HepG2 (cell line): ENCODE results near the gene CCT6A. TPM values are rescaled to one million over a fixed set of nuclear protein-coding genes. Genes with fewer than 3 reads are reported as not detected.

Experiments
- AHDC1 ChIP-seq: sonication (generic); formaldehyde crosslinking; IDR thresholded peaks from 2 replicates; pipeline ENCODE4 v1.5.1; 2020; ENCODE audit warnings: mild to moderate bottlenecking, missing genetic modification reagents, borderline replicate concordance
- ATF1 ChIP-seq: IDR thresholded peaks from 2 replicates; pipeline ENCODE4 v1.6.1; 2016; ENCODE audit warnings: mild to moderate bottlenecking, control low read depth
- NBN ChIP-seq: fragments of 450-650 bp; conservative IDR thresholded peaks from 2 replicates; pipeline ENCODE4 v1.6.1; 2017
- NCOA2 ChIP-seq: sonication (generic); formaldehyde crosslinking; IDR thresholded peaks from 2 replicates; pipeline ENCODE4 v1.8.0; 2022; ENCODE audit warnings: inconsistent platforms
- SP1 ChIP-seq, 2 experiments: fragments of 450-650 bp in 1 of 2; sonication (generic) in 1 of 2; formaldehyde crosslinking in 1 of 2; IDR thresholded peaks; 2 replicates each; pipeline versions ENCODE4 v1.4.0 to v1.6.1; 2016 to 2020; ENCODE audit warnings: missing genetic modification reagents in 1 of 2
- THYN1 ChIP-seq: sonication (generic); formaldehyde crosslinking; IDR thresholded peaks from 2 replicates; pipeline ENCODE4 v1.8.1; 2023; ENCODE audit warnings: low read depth, mild to moderate bottlenecking, moderate library complexity, missing genetic modification reagents, borderline replicate concordance
- TSC22D2 ChIP-seq: sonication (generic); formaldehyde crosslinking; IDR thresholded peaks from 2 replicates; pipeline ENCODE4 v1.5.1; 2020; ENCODE audit warnings: missing genetic modification reagents, mild to moderate bottlenecking, borderline replicate concordance
- YEATS2 ChIP-seq: sonication (generic); formaldehyde crosslinking; IDR thresholded peaks from 2 replicates; pipeline ENCODE4 v1.4.0; 2020; ENCODE audit warnings: missing genetic modification reagents, borderline replicate concordance
- ZC3H4 ChIP-seq: sonication (generic); formaldehyde crosslinking; IDR thresholded peaks from 2 replicates; pipeline ENCODE4 v1.4.0; 2020; ENCODE audit warnings: missing genetic modification reagents, borderline replicate concordance
- ZFYVE20 ChIP-seq: sonication (generic); formaldehyde crosslinking; IDR thresholded peaks from 2 replicates; pipeline ENCODE4 v1.8.0; 2023; ENCODE audit warnings: low read depth, mild to moderate bottlenecking, moderate library complexity, missing genetic modification reagents, borderline replicate concordance
- ZNF207 ChIP-seq: fragments of 450-650 bp; IDR thresholded peaks from 2 replicates; pipeline ENCODE4 v1.6.1; 2016; ENCODE audit warnings: antibody characterized with exemption, borderline replicate concordance
- ZNF468 ChIP-seq: sonication (generic); formaldehyde crosslinking; IDR thresholded peaks from 2 replicates; pipeline ENCODE4 v1.8.0; 2022; ENCODE audit warnings: mild to moderate bottlenecking, moderate library complexity, missing genetic modification reagents
- ZNF879 ChIP-seq: sonication (generic); formaldehyde crosslinking; IDR thresholded peaks from 2 replicates; pipeline ENCODE4 v1.8.1; 2023; ENCODE audit warnings: missing genetic modification reagents
- polyA plus RNA-seq, 8 experiments: library from polyadenylated mRNA; depleted of rRNA in 3 of 8; stranded (reverse) in 7 of 8; unstranded in 1 of 8; fragments of >200 nt; fragmentation: Illumina TruSeq in 4 of 8; extraction: Trizol in 4 of 8; gene quantifications; 2 replicates each; pipeline versions ENCODE4 v1.2.1 to v1.2.3, GENCODE V29; 2011 to 2016; ENCODE audit warnings: low read depth in 4 of 8, missing spikeins in 1 of 8, mixed read lengths in 1 of 8; ENCODE audit not compliant: insufficient read depth in 1 of 8
- total RNA-seq, 5 experiments: library from RNA; depleted of rRNA; stranded (reverse); fragments of >200 nt; fragmentation: Illumina TruSeq; extraction: Trizol; gene quantifications; 2 replicates each; pipeline ENCODE4 v1.2.3, GENCODE V29; 2016; ENCODE audit warnings: low read depth in 1 of 5
- TF ChIP-seq, protein P1 (sequence below): sonication (generic); formaldehyde crosslinking; IDR thresholded peaks from 2 replicates; pipeline ENCODE4 v1.8.1; 2023; ENCODE audit warnings: mild to moderate bottlenecking, missing genetic modification reagents, borderline replicate concordance
- TF ChIP-seq, protein P2 (sequence below): sonication (generic); formaldehyde crosslinking; IDR thresholded peaks from 2 replicates; pipeline ENCODE4 v1.8.0; 2022; ENCODE audit warnings: mild to moderate bottlenecking, missing genetic modification reagents, moderate library complexity

CCT6A gene
- total and polyA plus RNA-seq, 2 of the 13 experiments (the other 11 are each of a cell fraction or from before 2014, with no cell fraction given): 219 to 292 TPM

- TF ChIP-seq AHDC1: no peak
- TF ChIP-seq ZFYVE20 (CRISPR knock-in tag): no peak
- TF ChIP-seq, protein P1, sequence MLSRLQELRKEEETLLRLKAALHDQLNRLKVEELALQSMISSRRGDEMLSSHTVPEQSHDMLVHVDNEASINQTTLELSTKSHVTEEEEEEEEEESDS (CRISPR knock-in tag): no peak
- 0 out of 2 replicates have a peak, but pooled peaks have one; percentile 76 for TF ChIP-seq THYN1 (CRISPR knock-in tag)
- TF ChIP-seq, protein P2, sequence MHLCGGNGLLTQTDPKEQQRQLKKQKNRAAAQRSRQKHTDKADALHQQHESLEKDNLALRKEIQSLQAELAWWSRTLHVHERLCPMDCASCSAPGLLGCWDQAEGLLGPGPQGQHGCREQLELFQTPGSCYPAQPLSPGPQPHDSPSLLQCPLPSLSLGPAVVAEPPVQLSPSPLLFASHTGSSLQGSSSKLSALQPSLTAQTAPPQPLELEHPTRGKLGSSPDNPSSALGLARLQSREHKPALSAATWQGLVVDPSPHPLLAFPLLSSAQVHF: peak; percentile 41; the same call in 1 of the 2 replicates
- TF ChIP-seq ZNF879 (CRISPR knock-in tag): no peak
- no peak for TF ChIP-seq NBN
- TF ChIP-seq NCOA2 (CRISPR knock-in tag): peak; percentile 34
- no peak; the same call in 1 of the 2 replicates for TF ChIP-seq ATF1
- peak; percentile 97 for TF ChIP-seq YEATS2 (CRISPR knock-in tag)
- TF ChIP-seq SP1 (IDR thresholded peaks at IDR 0.05): no peak
- peak; percentile 85 for TF ChIP-seq SP1 (CRISPR knock-in tag; IDR thresholded peaks at IDR 0.05)
- TF ChIP-seq ZNF468 (CRISPR knock-in tag): no peak
- no peak for TF ChIP-seq TSC22D2 (CRISPR knock-in tag)
- no peak for TF ChIP-seq ZNF207
- no peak for TF ChIP-seq ZC3H4 (CRISPR knock-in tag)
Observed at GRCh38 chr7:56051339-56052191, at the start of gene CCT6A, which contains the start of gene PSPH (continued).
